T47D (cell line): ENCODE data around the gene RELN.

Source experiments
- DNase-seq, 2 experiments: peaks; one replicate each; pipeline versions ENCODE4 v3.0.0 to v3.0.0-alpha.2; 2011 to 2012; ENCODE audit warnings: low read depth in 1 of 2, low spot score in 1 of 2
- JUND ChIP-seq: IDR thresholded peaks from 2 replicates; pipeline ENCODE4 v1.6.1; 2012; ENCODE audit warnings: low read depth
- in situ Hi-C: cut with HindIII; loops from 2 replicates; pipeline ENCODE4 v1.10.0; 2016; ENCODE audit warnings: low sequenced_read_pairs, low pct_unique_long_range_greater_than_20kb

RELN gene

GRCh38 chr7:103680161-103681144, 309.0 kb downstream of the RELN start:
- DNase-seq: no peak
- in situ Hi-C loops: no loop called here
- no peak for TF ChIP-seq JUND

- TF ChIP-seq JUND: no peak
- no peak for DNase-seq
- in situ Hi-C loops: no loop called here
Measured at GRCh38 chr7:103679151-103680132, 310.0 kb downstream of the RELN start.

GRCh38 chr7:103668279-103668941, 321.0 kb downstream of the RELN start:
- no peak for DNase-seq
- in situ Hi-C loops: no loop called here
- TF ChIP-seq JUND: no peak

- in situ Hi-C loops: no loop called here
- TF ChIP-seq JUND: no peak
- DNase-seq: no peak
Measured at GRCh38 chr7:103666326-103666725, 323.1 kb downstream of the RELN start.

GRCh38 chr7:103664577-103664976, 324.9 kb downstream of the RELN start:
- in situ Hi-C loops: no loop called here
- no peak for DNase-seq
- TF ChIP-seq JUND: no peak

GRCh38 chr7:103660455-103661371, 328.7 kb downstream of the RELN start:
- DNase-seq: peak in 1 of 2 experiments; percentile 61
- in situ Hi-C loops: no loop called here
- no peak for TF ChIP-seq JUND

- no peak for TF ChIP-seq JUND
- in situ Hi-C loops: no loop called here
- DNase-seq: no peak
Measured at GRCh38 chr7:103658055-103659005, 331.1 kb downstream of the RELN start.

GRCh38 chr7:103657474-103657894, 332.0 kb downstream of the RELN start:
- TF ChIP-seq JUND: no peak
- DNase-seq: no peak
- in situ Hi-C loops: no loop called here

GRCh38 chr7:103656221-103656620, 333.2 kb downstream of the RELN start:
- in situ Hi-C loops: no loop called here
- TF ChIP-seq JUND: no peak
- DNase-seq: no peak

- TF ChIP-seq JUND: no peak
- in situ Hi-C loops: no loop called here
- DNase-seq: no peak
Measured at GRCh38 chr7:103651593-103652377, 337.7 kb downstream of the RELN start.
